ENCODE measurements around the gene CENPA. TPM values are rescaled to one million over a fixed set of nuclear protein-coding genes. Genes with fewer than 3 reads are reported as not detected.
"Not testable (repeated sequence)": the region's sequence is repeated elsewhere in the genome, so short reads cannot be mapped to it uniquely, and the experiment has no call there.

Gene CENPA
- total RNA-seq, 1 experiment from 2014 or later = 42.8 TPM

DNA sequence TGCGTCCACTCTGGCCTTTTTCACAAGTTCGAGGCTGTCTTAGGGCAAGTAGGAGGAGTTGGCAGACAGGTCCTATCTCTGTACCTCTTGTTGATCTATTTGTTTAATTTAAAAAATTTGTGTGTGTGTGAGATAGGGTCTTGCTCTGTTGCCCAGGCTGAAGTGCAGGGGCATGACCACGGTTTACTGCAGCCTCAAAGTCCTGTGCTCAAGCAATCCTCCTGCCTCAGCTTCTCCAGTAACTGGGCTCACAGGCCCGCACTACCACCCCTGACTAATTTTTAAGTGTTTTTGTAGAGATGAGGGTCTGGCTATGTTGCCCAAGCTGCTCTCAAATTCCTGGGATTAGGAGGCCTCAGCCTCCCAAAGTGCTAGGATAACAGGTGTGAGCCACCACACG lies 26.0 kb upstream of the CENPA start:
- no peak for DNase-seq (ENCODE audit: low read depth)

- DNase-seq (ENCODE audit: low read depth) = not testable (repeated sequence)
Measured at GRCh38 chr2:26760991-26761390, 24.9 kb upstream of the CENPA start.

DNA sequence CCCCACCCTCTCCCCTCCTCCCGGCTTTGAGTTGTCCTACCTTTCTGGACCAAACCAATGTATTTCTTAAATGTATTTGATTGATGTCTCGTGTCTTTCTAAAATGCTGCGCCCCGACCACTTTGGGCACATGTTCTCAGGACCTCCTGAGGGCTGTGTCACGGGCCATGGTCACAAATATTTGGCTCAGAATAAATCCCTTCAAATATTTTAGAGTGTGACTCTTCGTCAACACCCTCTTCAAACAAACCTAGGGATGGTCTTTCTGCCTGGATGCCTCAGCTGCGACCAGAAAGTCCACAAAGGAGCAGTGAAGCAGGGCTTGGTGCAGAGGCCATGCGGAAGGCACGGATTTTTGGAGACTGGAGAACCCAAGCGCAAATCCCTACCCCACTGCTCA lies 22.8 kb upstream of the CENPA start:
- DNase-seq (ENCODE audit: low read depth) = no peak

DNA sequence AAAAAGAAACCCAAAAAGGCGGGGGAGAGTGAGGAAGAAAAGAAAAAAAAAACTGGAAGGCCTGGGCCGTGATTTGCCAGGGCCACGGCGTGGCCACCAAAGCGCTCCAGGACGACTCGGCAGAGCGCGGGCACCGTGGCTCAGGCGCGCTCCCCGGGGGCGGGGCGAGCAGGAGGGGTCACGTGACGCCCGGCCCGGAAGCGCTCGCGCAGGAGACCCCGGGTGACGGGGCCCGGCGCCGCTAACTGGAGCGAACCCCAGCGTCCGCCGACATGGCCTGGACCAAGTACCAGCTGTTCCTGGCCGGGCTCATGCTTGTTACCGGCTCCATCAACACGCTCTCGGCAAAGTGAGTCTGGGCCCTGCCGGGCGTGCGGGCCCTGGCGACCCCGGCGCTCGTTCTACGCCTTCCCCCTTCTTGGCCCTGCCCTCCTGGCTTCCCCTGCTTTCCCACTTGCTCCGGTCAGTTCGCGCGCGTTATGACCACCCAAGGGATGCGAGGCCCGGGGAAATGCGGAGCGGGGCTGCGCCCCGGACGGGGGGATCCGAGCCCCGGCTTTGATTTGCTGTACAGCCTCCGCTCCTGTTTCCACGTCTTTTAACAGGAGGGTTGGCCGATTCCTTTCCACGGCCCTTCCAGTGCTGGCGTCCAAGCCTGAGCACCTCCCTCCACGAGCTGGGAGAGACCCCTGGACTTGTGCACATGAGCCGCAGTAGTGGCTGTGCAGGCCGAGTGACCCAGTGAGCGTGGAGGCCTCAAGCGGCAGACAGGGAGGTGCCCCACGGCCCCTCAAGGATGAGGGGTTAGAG lies 21.6 kb upstream of the CENPA start, which contains the start of gene SLC35F6:
SLC35F6 (plus strand) TSS at position 207 of the 810 bp plus-strand sequence; CDS start at position 273, 66 bp downstream.
- DNase-seq (ENCODE audit: low read depth) = peak; percentile 68

- DNase-seq (ENCODE audit: low read depth) = no peak
Measured at GRCh38 chr2:26764906-26765305, 20.9 kb upstream of the CENPA start.

DNA sequence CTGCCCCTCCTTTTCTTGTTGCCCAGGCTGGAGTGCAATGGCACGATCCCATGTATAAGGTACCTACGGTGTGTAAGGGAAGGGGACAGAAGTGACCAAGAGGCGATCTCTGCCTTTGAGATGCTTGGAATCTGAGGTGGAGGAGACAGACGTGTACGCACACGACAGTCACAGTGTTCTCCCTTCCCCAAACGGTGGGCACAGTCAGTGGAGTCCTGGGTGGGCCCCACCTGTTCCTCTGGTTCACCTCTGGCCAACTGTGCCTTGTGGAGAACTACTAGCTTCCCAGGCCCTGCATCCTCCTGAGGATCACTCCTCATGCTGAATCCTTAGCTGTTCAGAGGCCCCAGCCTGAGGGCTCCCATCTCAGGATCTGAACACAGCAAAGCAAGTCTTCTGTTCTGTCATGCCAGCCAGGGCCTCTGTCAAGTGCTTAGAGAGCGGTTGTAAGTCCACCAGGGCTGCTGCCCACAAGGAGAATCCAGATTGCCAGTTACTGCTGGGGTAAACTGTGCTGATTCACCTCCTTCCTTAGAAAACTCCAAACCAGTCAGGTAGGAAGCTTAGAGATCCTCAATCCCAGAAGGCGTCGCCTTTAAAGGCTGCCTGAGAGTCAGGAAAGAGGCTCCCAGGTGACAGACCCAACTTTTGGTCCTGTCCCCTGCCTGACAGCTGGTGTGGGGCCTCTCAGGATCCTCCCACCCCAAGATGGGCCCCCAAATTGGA lies 20.2 kb upstream of the CENPA start:
- DNase-seq (ENCODE audit: low read depth) = no peak

DNA sequence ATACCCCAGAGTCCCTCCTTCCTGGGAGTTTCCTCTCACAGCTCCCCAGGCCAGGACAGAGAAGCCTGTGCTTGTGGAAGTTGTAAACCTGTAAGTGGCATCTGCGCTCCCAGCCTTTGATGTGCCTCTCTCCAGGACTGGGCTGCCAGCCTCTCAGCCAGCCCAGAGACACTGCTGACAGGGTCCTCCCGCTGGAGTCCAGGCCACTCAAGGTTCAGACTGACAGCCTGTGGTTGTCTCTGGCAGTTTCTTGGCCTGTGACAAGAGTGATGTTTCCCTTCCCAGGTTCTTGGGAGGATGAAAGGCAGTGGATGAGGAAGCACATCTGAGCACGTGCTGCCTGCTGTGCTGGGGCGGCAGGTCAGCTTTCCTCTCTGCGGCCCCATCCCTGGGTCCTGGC lies 18.7 kb upstream of the CENPA start:
- no peak for DNase-seq (ENCODE audit: low read depth)

DNA sequence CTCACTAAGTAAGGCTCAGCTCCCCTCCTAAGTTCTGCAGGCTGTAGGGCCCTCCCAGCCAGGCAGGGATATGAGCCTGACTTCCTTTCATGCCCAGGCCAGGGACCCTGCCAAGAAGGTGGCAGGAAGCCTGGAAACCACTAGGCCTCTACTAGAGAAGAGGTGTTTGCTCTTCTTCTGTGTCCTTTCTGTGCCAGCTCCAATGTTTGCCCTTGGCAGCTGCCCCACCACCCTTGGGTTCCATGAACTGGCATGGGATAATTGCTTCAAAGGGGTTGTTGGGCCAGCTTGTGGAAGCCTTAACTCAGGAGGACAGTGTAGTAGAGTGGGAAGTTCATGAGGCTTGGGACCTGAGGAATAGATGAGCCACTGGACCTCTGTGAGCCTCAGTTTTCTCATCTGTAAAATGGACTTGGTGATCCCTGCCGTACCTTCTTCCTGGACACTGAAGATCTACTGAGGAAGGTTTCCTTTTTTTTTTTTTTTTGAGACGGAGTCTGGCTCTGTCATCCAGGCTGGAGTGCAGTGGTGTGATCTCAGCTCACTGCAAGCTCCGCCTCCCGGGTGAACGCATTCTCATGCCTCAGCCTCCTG lies 17.9 kb upstream of the CENPA start:
- no peak for DNase-seq (ENCODE audit: low read depth)

DNA sequence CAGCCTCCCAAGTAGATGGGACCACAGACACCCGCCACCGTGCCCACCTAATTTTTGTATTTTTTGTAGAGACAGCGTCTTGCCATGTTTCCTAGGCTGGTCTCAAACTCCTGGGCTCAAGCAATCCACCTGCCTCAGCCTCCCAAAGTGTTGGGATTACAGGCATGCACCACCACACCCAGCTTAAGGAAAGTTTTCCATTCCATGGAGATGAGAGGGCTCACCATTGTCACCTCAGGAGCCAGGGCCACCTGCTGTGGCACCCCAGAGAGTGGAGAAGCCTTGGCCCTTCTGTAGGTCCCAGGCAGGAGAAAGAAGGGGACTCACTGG lies 17.1 kb upstream of the CENPA start:
- DNase-seq (ENCODE audit: low read depth) = no peak

DNA sequence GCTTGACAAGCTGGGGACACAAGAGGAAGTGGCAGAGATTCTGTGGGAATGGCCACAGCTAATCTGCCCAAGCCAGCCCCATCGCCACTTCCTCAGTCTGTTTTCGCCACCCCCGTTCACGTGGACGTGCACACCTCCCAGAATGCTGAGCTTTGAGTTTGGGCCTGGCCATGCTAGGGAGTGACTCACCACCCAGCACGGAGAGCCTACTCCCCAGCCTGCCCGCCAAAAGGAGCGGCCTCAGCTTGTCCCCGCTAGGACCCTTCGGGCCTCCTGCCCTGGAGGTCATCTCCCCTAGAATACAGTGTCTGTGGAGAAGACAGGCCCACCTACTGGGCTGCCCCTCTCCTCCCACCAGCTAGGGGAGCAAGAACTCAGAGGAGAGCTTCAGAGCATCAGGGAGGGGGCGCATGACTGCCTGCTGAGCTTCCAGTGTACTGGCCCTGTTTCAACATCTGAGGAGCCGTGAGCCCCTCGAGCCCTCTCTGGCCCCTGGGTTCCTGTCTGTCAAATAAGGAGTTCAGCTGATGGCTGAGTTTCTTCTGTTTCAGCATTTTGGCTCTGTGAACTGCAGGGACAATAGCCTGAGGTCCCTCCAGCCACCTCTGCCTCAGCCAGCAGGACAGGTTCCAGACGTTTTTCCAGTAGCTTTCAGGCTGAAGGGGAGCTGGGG lies 16.6 kb upstream of the CENPA start:
- DNase-seq (ENCODE audit: low read depth) = peak; percentile 67

GRCh38 chr2:26770986-26771586 lies 14.8 kb upstream of the CENPA start:
- no peak for DNase-seq (ENCODE audit: low read depth)

DNA sequence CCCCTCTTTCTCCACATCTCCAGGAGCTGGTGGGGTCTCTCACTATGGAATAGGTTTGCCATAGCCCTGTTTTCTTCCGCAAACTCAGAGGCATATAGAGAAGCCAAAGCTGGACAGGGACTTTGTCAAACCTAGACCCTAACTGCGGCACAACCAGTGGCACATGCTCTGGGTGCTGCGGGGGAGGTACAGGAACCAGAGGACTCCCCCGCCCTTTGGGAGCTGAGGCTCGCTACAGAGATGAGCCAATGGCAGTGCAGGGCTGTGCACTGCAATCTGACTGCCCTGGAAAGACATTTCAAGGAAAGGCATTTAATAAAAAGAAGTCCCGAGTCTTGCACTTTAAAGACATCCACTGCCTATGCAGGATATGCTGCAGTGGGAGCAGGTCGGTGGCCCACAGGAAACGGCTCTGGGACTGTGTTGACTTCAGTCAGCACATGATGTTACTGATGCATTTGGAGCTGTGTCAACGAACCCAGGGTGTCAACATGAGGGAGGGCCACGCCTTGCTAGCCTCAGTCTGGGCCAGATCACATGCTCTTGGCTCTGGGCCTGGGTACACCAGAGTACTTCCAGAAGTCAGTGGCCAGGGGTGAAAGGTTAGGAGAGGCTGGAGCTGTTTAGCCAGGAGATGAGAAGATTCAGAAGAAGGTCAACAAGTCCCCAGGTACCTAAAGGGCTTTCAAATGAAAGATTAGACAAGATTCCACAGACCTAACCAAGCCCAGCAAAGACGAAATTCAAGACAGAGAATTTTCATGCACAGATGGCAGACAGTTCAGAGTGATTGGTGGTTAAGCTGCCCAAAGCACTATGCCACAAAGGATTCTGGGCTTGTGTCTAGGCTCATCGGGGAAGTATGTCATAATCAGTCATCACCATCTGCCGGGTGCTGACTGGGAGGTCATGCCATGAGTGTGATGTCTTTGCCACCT lies 13.5 kb upstream of the CENPA start:
- DNase-seq (ENCODE audit: low read depth) = peak; percentile 50

GRCh38 chr2:26776195-26776800 lies 9.6 kb upstream of the CENPA start:
- no peak for DNase-seq (ENCODE audit: low read depth)

DNA sequence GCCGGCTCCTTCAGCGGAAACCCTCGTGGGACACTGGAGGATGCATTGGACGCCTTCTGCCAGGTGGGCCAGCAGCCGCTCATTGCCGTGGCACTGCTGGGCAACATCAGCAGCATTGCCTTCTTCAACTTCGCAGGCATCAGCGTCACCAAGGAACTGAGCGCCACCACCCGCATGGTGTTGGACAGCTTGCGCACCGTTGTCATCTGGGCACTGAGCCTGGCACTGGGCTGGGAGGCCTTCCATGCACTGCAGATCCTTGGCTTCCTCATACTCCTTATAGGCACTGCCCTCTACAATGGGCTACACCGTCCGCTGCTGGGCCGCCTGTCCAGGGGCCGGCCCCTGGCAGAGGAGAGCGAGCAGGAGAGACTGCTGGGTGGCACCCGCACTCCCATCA lies 7.8 kb upstream of the CENPA start:
- no peak for DNase-seq (ENCODE audit: low read depth)

DNA sequence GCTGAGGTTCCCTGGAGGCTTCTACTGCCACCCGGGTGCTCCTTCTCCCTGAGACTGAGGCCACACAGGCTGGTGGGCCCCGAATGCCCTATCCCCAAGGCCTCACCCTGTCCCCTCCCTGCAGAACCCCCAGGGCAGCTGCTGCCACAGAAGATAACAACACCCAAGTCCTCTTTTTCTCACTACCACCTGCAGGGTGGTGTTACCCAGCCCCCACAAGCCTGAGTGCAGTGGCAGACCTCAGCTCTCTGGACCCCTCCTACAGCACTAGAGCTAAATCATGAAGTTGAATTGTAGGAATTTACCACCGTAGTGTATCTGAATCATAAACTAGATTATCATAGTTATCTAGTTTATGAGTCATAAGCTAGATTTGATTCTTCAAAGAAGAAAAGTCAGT lies 7.3 kb upstream of the CENPA start:
- no peak for DNase-seq (ENCODE audit: low read depth)

DNA sequence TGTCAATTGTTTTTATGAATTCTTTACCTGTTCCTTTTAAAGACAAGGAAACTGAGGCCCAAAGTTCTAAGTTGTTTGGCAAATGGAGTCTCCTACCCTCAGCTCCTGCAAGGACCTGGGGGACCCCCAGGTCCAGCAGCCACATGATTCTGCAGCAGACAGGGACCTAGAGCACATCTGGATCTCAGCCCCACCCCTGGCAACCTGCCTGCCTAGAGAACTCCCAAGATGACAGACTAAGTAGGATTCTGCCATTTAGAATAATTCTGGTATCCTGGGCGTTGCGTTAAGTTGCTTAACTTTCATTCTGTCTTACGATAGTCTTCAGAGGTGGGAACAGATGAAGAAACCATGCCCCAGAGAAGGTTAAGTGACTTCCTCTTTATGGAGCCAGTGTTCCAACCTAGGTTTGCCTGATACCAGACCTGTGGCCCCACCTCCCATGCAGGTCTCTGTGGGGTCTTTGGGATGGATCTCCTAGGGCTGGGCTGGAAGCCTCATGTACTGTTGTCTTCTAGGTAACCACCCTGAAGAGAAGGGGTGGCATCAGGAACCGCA lies 5.6 kb upstream of the CENPA start:
- DNase-seq (ENCODE audit: low read depth) = no peak

DNA sequence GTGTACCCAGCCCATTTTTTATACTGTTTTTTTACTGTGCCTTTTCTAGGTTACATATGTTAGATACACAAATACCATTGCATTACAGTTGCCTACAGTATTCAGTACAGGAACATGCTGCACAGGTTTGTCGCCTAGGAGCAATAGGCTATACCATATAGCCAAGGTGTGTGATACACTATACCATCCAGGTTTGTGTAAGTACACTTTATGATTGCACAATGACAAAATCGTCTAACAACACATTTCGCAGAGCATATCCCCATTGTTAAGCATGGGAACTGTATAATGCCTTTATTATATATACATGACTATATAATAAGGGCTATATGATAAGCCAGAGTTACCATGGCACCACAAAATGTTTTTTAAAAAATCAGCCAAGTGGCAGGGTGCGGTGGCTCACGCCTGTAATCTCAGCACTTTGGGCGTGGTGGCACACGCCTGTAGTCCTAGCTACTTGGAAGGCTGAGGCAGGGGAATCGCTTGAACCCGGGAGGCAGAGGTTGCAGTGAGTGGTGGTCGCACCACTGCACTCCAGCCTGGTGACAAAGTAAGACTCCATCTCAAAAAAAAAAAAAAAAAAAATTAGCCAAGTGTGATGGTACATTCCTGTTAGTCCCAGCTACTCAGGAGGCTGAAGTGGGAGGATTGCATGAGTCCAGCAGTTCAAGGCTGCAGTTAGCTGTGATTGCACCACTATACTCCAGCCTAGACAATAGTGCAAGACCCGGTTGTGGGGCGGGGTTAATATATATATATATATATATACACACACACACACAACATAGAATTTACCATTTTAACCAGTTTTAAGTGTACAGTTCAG lies 2.8 kb upstream of the CENPA start:
- DNase-seq (ENCODE audit: low read depth) = no peak

GRCh38 chr2:26784570-26785234 lies 1.2 kb upstream of the CENPA start:
- DNase-seq (ENCODE audit: low read depth) = no peak
